T-helper 22 cell (primary cell): Measurements from ENCODE around the gene HS3ST3B1.

Experiments used
- DNase-seq: peaks from one replicate; pipeline ENCODE4 v3.0.0-alpha.2; 2020; ENCODE audit warnings: low read depth

Gene HS3ST3B1

GRCh38 chr17:14355556-14355955 lies 54.7 kb downstream of the HS3ST3B1 start:
- no peak for DNase-seq

DNA sequence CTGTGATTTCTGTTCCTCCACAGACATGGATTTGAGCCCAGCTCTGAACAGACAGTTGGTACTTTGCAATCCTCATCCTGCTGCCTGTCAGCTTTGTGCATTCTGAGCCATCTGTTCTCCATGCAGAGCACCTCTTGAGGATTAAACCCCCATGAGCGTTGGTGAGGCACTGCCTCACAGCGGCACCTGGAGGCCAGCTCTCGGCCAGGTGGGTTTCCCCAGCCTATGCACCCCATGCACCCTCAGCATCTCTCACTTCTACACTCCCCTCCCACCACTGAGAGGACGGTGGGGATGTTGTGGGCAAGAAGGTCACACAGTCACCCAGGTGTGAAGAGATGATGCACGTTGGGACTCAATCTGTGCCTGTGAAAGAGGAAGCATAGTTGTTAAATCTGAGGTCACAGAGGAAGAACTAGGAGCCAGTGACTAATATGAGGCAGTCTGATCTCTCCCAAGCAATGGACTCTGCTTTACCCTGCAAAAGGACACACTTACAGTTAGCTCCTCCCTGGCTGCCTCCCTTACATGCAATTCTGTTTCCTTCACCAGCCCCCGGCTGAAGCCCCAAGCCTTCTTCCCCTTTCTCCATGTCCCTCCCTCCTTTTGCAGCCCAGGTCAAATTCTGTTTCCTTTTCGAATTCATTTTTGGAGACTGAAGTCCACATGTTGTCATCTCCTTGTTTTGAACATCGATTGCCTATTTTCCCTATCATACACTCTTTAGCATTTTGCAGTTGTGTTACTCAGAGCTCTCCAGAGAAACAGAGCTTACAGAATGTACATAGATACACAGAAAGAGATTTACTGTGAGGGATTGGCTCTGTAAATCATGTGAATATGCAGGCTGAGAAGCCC lies 58.5 kb downstream of the HS3ST3B1 start:
- no peak for DNase-seq

GRCh38 chr17:14360856-14361255 lies 60.0 kb downstream of the HS3ST3B1 start:
- DNase-seq, result no peak

DNA sequence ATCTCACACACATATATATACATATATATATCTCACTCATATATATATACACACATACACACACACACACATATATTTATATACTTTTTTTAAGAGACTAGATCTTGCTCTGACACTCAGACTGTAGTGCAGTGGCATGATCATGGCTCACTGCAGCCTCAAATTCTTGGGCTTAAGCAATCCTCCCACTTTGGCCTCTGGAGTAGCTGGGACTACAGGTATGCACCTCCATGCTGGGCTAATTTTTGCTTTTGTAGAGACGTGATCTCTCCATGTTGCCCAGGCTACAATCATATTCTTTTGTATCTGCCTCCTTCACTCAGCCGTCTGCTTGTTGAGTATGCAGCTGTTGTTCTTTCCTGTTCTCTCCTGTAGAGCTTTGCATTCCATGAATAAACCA lies 60.6 kb downstream of the HS3ST3B1 start:
- no peak for DNase-seq

- DNase-seq, result no peak
These were observed 61.1 kb downstream of the HS3ST3B1 start for GRCh38 chr17:14361945-14362508.

- DNase-seq, result no peak
These were observed 65.3 kb downstream of the HS3ST3B1 start for GRCh38 chr17:14366199-14366598.

- no peak for DNase-seq
These were observed 71.6 kb downstream of the HS3ST3B1 start for GRCh38 chr17:14372461-14372860.

DNA sequence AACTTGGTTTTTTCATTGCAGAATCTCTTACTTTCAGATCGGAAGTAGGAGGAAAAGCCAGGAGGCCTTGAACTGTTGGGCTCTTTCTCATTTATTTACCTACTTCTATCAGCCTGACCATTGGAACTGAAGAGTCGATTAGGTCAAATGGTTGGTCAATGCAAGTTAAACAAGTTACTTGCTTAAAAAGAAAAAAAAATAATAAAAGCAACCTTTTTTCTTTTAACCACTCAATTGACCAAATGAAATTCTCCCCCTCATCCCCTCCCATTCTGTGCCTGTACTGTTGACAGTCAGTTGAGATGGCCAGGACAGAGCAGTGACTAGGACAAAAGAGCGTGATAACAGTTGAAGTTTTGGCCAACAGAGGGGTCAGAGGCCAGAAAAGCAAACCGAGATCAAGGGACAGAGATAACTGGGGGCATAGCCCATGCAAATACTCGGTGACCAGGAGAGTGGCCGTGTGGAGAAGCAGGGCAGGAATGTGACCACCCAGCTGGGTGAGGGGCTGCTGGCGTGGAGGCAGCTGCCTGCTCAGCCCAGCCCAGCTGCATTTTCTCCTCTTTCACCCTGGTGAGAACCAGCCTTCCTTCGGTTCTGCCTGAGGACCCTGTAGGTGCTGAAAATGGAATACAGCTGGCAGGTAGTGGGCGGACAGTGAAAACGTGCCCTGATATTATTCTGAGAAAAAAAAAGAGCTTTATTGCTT lies 72.2 kb downstream of the HS3ST3B1 start:
- DNase-seq, result no peak

GRCh38 chr17:14373614-14374259 lies 72.9 kb downstream of the HS3ST3B1 start:
- no peak for DNase-seq

DNA sequence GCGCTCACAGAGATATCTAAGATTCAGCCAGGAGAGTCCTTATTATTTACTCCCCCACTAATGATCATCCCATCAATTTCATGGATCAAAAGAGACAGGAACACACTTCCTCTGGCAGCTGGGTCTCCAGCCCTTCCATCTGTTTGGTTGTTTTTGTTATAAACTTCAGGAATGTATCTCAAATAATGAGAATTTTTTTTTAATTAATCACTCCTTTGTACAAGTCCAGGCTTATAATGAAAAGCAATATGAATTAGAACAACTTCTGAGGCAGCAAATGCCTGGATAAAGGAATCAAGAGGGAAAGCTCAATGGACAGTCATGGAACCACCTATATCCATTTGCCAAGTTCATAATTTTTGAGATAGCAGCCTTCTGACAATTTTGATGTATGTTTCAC lies 73.4 kb downstream of the HS3ST3B1 start:
- DNase-seq, result no peak

DNA sequence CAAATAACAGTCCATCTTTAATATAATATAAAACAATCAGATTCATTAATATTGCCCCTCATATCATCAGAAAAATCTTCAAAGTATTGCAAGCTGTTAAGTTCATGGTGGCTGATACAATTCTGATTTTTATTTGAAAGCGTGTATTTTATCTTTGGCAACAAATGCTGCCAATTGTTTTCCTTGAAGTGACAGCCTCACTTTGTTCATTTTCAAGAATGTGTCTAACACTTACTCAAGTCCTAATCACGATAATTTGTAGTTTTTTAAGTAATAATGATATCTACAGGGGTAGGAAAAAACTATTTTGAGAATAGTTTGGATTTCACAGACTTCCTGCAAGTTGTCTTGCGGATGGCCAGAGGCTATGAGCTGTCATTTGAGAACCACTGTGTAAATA lies 75.8 kb downstream of the HS3ST3B1 start:
- no peak for DNase-seq

DNA sequence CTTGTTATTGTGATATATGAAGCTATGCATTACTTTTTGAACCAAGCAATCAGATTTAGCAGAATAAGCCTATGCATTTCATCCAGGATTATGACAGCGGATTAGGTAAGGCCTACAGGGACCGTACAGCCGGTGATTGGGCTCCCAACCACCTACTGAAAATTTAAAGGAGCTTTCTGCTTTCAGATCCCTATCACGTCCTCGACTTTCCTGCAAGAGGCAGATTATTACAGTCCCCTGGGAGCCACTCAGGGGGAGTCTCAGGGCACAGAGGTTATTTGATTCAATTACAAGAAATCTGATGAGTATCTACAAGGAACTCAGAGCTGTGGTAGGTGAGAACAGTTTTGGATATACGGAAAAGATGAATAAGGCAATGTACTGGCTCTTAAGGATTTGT lies 80.7 kb downstream of the HS3ST3B1 start:
- DNase-seq, result no peak

- no peak for DNase-seq
These were observed 86.2 kb downstream of the HS3ST3B1 start for GRCh38 chr17:14387036-14387435.

DNA sequence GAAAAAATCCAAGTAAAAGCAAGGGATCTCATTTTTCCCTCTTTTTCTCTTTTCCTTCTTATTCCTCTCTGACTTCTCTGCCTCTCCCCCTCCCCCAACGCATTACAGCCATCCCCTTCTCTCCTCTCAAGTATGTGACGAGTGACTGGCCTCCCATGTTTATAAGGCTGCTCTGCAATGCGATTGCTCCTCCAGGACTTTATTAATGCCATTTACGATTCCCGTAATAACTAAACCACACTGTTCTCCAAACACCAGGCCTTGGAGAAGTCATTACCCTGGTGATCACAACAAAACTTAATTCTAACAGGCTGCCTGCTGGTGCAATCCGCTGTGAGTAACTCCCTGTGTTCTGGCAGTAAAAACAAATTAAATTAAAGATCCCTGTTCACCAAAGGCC lies 88.8 kb downstream of the HS3ST3B1 start:
- DNase-seq, result no peak

DNA sequence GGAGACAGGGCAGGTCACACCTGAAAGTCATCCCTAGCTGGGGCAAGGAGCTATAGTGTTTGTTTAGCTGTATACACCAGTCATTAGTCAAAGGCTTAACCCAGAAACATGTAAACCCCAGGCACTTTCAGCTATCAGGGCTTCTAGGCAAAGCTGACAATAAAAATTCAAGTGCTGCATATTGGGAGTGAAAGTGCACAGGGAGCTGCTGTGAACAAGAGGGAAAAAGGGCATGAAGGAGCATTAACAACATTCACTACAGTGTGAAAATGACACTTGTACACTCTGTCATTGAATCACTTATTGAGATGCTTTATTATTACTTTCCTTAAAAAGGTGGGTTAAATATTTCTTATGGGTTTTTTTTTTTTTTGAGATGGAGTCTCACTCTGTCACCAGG lies 92.8 kb downstream of the HS3ST3B1 start:
- DNase-seq, result no peak

GRCh38 chr17:14395255-14395654 lies 94.4 kb downstream of the HS3ST3B1 start:
- DNase-seq, result no peak

GRCh38 chr17:14396547-14396946 lies 95.7 kb downstream of the HS3ST3B1 start:
- DNase-seq, result no peak

DNA sequence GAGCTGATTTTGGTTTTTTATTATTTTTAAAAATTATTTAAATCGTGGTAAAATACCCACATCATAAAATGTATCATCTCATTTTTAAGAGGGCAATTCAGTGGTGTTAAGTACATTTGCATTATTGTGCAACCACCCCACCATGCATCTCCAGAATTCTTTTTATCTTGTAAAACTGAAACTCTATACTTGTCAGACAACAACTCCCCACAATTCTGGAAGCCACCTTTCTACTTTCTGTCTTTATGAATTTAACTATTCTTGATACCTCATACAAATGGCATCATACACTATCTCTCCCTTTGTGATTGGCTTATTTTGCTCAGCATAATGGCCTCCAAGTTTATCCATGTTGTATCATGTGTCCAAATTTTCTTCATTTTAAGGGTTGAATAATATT lies 97.9 kb downstream of the HS3ST3B1 start:
- no peak for DNase-seq
